Ishikawa (cell line): Measurements from ENCODE around the gene C9orf85.

Source experiments
- CEBPB ChIP-seq: IDR thresholded peaks from 2 replicates; pipeline ENCODE4 v1.6.1; 2012
- CREB1 ChIP-seq: IDR thresholded peaks from 2 replicates; pipeline ENCODE4 v1.6.1; 2012; ENCODE audit warnings: low read depth
- EGR1 ChIP-seq: IDR thresholded peaks from 2 replicates; pipeline ENCODE4 v1.6.1; 2012
- EP300 ChIP-seq: IDR thresholded peaks from 2 replicates; pipeline ENCODE4 v1.6.1; 2012; ENCODE audit warnings: borderline replicate concordance
- FOXM1 ChIP-seq: IDR thresholded peaks from 2 replicates; pipeline ENCODE4 v1.6.1; 2012; ENCODE audit warnings: low read depth, borderline replicate concordance
- NFIC ChIP-seq: IDR thresholded peaks from 2 replicates; pipeline ENCODE4 v1.6.1; 2012
- RAD21 ChIP-seq: IDR thresholded peaks from 2 replicates; pipeline ENCODE4 v1.6.1; 2012; ENCODE audit warnings: low read depth
- TAF1 ChIP-seq: IDR thresholded peaks from 2 replicates; pipeline ENCODE4 v1.6.1; 2012; ENCODE audit warnings: low read depth, mild to moderate bottlenecking
- TCF12 ChIP-seq: IDR thresholded peaks from 2 replicates; pipeline ENCODE4 v1.6.1; 2012; ENCODE audit warnings: low read depth
- TEAD4 ChIP-seq: IDR thresholded peaks from 2 replicates; pipeline ENCODE4 v1.6.1; 2012
- YY1 ChIP-seq: IDR thresholded peaks from 2 replicates; pipeline ENCODE4 v1.6.1; 2012; ENCODE audit warnings: low read depth
- ZBTB7A ChIP-seq: IDR thresholded peaks from 2 replicates; pipeline ENCODE4 v1.6.1; 2012; ENCODE audit warnings: low read depth
- TF ChIP-seq, protein P1 (sequence below): IDR thresholded peaks from 2 replicates; pipeline ENCODE4 v1.6.1; 2012
- TF ChIP-seq, protein P2 (sequence below): IDR thresholded peaks from 2 replicates; pipeline ENCODE4 v1.6.1; 2012
- TF ChIP-seq, protein P3 (sequence below): IDR thresholded peaks from 2 replicates; pipeline ENCODE4 v1.6.1; 2012; ENCODE audit warnings: low read depth, mild to moderate bottlenecking

C9orf85 gene

DNA sequence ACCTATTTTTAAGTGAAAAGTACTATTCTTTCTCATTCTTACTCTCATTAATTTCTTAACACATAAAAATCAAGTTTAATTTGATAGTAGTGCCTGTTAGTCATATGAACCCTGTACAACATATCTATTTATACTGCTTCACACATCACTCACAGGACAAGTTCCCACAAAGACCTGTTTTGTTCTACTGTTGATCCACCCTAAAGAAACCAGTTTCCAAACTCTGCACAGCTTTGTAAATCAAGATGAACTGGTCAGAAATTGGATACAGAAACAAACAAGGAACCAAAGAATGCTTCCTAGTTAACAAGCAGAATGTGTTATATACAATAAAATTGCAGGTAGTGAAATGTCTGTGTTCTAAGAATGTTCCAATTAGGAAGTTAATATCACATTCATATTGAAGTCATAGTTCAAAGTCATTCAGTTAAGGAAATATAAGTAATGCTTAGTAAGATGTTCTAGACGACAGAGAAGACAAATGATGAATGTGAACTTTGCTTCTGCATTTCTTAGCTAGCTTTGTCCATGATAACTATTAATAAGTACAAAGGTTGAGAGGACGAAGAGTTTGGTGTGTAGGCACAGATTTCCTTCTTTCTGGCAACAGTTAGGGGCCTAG is 33.4 kb downstream of the C9orf85 start:
- no peak for TF ChIP-seq ZBTB7A
- TF ChIP-seq EP300 = no peak
- no peak for TF ChIP-seq TEAD4
- no peak for TF ChIP-seq RAD21
- no peak for TF ChIP-seq TCF12
- TF ChIP-seq FOXM1 = no peak
- TF ChIP-seq, protein P1, sequence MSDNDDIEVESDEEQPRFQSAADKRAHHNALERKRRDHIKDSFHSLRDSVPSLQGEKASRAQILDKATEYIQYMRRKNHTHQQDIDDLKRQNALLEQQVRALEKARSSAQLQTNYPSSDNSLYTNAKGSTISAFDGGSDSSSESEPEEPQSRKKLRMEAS = no peak
- TF ChIP-seq, protein P2, sequence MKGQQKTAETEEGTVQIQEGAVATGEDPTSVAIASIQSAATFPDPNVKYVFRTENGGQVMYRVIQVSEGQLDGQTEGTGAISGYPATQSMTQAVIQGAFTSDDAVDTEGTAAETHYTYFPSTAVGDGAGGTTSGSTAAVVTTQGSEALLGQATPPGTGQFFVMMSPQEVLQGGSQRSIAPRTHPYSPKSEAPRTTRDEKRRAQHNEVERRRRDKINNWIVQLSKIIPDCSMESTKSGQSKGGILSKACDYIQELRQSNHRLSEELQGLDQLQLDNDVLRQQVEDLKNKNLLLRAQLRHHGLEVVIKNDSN = no peak
- no peak for TF ChIP-seq CREB1
- TF ChIP-seq, protein P3, sequence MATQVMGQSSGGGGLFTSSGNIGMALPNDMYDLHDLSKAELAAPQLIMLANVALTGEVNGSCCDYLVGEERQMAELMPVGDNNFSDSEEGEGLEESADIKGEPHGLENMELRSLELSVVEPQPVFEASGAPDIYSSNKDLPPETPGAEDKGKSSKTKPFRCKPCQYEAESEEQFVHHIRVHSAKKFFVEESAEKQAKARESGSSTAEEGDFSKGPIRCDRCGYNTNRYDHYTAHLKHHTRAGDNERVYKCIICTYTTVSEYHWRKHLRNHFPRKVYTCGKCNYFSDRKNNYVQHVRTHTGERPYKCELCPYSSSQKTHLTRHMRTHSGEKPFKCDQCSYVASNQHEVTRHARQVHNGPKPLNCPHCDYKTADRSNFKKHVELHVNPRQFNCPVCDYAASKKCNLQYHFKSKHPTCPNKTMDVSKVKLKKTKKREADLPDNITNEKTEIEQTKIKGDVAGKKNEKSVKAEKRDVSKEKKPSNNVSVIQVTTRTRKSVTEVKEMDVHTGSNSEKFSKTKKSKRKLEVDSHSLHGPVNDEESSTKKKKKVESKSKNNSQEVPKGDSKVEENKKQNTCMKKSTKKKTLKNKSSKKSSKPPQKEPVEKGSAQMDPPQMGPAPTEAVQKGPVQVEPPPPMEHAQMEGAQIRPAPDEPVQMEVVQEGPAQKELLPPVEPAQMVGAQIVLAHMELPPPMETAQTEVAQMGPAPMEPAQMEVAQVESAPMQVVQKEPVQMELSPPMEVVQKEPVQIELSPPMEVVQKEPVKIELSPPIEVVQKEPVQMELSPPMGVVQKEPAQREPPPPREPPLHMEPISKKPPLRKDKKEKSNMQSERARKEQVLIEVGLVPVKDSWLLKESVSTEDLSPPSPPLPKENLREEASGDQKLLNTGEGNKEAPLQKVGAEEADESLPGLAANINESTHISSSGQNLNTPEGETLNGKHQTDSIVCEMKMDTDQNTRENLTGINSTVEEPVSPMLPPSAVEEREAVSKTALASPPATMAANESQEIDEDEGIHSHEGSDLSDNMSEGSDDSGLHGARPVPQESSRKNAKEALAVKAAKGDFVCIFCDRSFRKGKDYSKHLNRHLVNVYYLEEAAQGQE = no peak
- TF ChIP-seq TAF1 = no peak
- no peak for TF ChIP-seq NFIC

DNA sequence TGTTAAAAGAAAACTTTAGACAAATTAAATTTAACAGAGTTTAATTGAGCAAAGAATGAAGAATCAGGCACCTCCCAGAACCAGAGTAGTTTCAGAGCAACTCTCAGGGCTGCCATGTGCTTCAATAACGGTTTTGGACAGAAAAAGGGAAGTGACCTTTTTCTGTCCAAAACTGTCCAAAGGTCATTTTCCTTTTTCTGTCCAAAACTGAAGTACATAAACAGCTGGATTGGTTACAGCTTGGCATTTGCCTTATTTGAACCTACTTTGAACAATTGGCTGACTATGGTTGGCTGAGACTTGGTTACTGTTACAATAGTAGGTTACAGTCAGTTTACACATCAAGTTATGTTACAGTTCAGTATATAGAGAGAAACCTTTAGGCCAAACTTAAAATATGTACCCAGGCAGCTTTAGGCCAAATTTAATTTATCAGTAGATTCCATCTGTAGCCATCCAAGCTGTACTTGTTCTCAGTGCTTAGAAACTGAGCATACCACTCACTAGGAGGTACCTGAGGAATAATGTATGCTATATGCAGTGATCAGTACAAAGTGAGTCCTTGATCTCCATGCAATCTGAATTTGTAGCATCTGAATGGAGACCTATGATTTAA is 44.0 kb downstream of the C9orf85 start:
- no peak for TF ChIP-seq EGR1

DNA sequence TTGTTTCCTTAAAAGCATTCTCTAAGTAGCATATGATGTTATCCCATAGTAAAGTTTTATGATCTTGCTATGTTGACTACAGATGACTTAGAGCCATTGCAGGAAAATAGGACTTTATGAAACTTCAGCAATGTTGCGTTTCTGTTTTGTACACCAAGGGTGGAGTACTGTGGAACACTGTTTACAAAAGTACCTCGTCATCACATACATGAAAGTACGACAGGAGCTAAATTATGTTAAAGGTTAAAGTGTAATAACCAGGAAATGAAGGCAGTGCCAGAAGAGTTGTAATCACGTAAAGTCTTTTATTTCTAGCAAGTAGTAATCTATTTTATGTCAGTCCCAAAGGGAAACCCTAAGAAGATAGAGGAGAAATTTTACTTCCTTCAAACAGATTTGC is 50.9 kb downstream of the C9orf85 start:
- TF ChIP-seq TEAD4 = no peak
- no peak for TF ChIP-seq ZBTB7A
- TF ChIP-seq YY1 = no peak
- no peak for TF ChIP-seq CEBPB
- TF ChIP-seq, protein P3 = no peak
- TF ChIP-seq CREB1 = no peak
- no peak for TF ChIP-seq EGR1
- TF ChIP-seq, protein P2 = no peak
- no peak for TF ChIP-seq EP300
- TF ChIP-seq RAD21 = no peak
- TF ChIP-seq, protein P1 = no peak
- no peak for TF ChIP-seq TCF12
- TF ChIP-seq FOXM1 = no peak
- TF ChIP-seq NFIC = no peak
- no peak for TF ChIP-seq TAF1

DNA sequence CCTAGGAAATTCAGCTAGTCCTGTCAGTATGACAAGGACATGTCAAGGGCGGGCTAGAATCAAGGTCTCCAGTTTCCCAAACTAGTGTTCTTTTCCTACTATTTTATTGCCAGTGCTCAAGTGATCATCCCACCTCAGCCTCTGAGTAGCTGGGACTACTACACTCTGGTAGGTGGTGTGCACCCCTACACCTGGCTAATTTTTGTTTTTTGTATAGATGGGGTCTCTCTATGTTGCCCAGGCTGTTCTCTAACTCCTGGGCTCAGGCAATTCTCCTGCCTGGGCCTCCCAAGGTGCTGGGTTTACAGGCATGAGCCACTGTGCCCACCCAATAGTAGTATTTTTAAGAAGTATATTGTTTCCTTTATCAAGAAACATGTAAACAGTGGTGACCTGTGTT is 54.0 kb downstream of the C9orf85 start:
- TF ChIP-seq EGR1 (no peak), YY1 (no peak)
- TF ChIP-seq, protein P3 = no peak

DNA sequence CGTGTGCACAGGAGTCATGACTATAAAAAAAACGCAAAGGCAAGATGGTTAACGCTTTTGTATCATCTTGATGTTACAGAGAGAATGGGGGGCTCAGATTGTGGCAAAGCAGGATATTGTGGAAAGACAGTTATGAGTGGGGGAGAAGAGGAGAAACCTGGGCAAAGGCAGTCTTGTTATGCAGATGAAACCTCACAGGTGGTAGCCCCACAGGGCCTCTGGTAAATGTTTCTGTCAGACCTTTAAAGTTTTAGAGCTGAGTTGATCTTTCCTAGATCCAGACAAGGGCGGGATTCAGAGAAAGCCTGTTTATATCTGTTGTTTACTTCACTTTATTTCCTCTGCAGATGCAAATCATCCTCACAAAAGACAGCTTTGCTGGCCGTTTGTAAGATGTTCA is 55.2 kb downstream of the C9orf85 start:
- TF ChIP-seq TCF12 (no peak), EGR1 (no peak), CEBPB (no peak), CREB1 (no peak), NFIC (no peak), TEAD4 (no peak), RAD21 (no peak), TAF1 (no peak), YY1 (no peak)
- TF ChIP-seq, protein P3 = no peak
- TF ChIP-seq, protein P2 = no peak
- TF ChIP-seq, protein P1 = no peak
